ENCODE measurements around the gene FPR1. TPM values are rescaled to one million over a fixed set of nuclear protein-coding genes. Genes with fewer than 3 reads are reported as not detected.

FPR1 gene
- total and polyA plus RNA-seq, 2 of the 8 experiments (the other 6 are each of a cell fraction or from before 2014, with no cell fraction given), result 0.11 TPM; not detected in 1

GRCh38 chr19:51743405-51743804 is 8.3 kb downstream of the FPR1 start:
- Histone ChIP-seq H3K79me1 (ENCODE audit: low read depth, low read length) (no peaks in the 10 kb centered on the region), H3K9me3 (ENCODE audit: insufficient read depth in 2 of 2, low read depth in 1 of 2, low read length in 1 of 2) (peaks cover 0 to 9% of the 10 kb centered on the region in 2 experiments; a peak in 1 of 4 replicates), H3K4me3 (ENCODE audit: extremely low read depth in 1 of 4, insufficient read depth in 2 of 4, low read depth in 3 of 4, low read length in 4 of 4) (no peak overlapping the region), H2BK12ac (ENCODE audit: low read depth, low read length) (no peak overlapping the region), H3K23me2 (ENCODE audit: low read depth, low read length) (no peaks in the 10 kb centered on the region), H3K4me2 (ENCODE audit: insufficient read depth in 1 of 2, low read depth in 2 of 2, low read length in 2 of 2) (no peak overlapping the region), H3K4me1 (replicated peaks in 1 of 4; ENCODE audit: control insufficient read depth in 3 of 4, insufficient read depth in 4 of 4, low read length in 3 of 4) (no peaks in the 10 kb centered on the region), H3K18ac (ENCODE audit: extremely low read depth, low read length) (no peak overlapping the region), H3K36me3 (ENCODE audit: control insufficient read depth in 2 of 4, insufficient read depth in 4 of 4, low read length in 3 of 4) (no peaks in the 10 kb centered on the region), H4K5ac (ENCODE audit: insufficient read length, low read depth, low read length) (no peak overlapping the region), H3K4ac (replicated peaks; ENCODE audit: insufficient read length, low read depth, low read length) (no peak overlapping the region), H3K27me3 (replicated peaks in 1 of 4; ENCODE audit: control insufficient read depth in 3 of 4, extremely low read depth in 1 of 4, insufficient read depth in 3 of 4, low read length in 3 of 4) (no peaks in the 10 kb centered on the region), H3K27ac (ENCODE audit: low read depth, low read length) (no peak overlapping the region), H3K56ac (replicated peaks; ENCODE audit: insufficient read length, low read depth, low read length) (no peak overlapping the region), H3K79me2 (ENCODE audit: control insufficient read depth in 1 of 2, insufficient read depth in 2 of 2, low read length in 2 of 2) (no peaks in the 10 kb centered on the region), H3K14ac (ENCODE audit: insufficient read length) (no peak overlapping the region), H3K9ac (replicated peaks in 1 of 4; ENCODE audit: extremely low read depth in 1 of 4, low read depth in 3 of 4, low read length in 3 of 4) (no peak overlapping the region), H2AK5ac (ENCODE audit: low read depth, low read length) (no peak overlapping the region), H2BK120ac (replicated peaks; ENCODE audit: low read depth, low read length) (no peak overlapping the region), H4K91ac (replicated peaks; ENCODE audit: insufficient read length, low read length) (no peak overlapping the region), H2BK5ac (ENCODE audit: low read depth, low read length) (no peak overlapping the region), H2BK15ac (ENCODE audit: low read length) (no peak overlapping the region), H2AFZ (ENCODE audit: low read length) (no peak overlapping the region), H4K20me1 (replicated peaks in 1 of 2; ENCODE audit: control insufficient read depth in 1 of 2, insufficient read depth in 2 of 2, low read length in 2 of 2) (no peaks in the 10 kb centered on the region), H3K23ac (ENCODE audit: insufficient read length) (no peak overlapping the region), H4K8ac (ENCODE audit: extremely low read depth, insufficient read depth, low read length) (no peak overlapping the region), H2BK20ac (ENCODE audit: low read length) (no peak overlapping the region)
- FAIRE-seq (no peak), DNase-seq (ENCODE audit: low read depth in 1 of 2, low spot score in 2 of 2) (no peak)
- ChIA-PET POLR2A (ENCODE audit: partially characterized antibody) (interaction anchor here (1.6 kb wide), 1 partner anchor 11 kb away, joined by 3 read pairs; no protein-coding TSS in a partner anchor), CTCF (ENCODE audit: partially characterized antibody) (interaction anchor here (1.5 to 2.6 kb wide), 2 partner anchors 31 to 34 kb away, joined by 3 to 8 read pairs; no protein-coding TSS in a partner anchor)
- WGBS, 2 experiments (ENCODE audit: extremely low coverage in 1 of 2, insufficient coverage in 1 of 2, insufficient read length in 1 of 2, insufficient replicate concordance in 2 of 2, low coverage in 1 of 2, low lambda C conversion rate in 2 of 2, missing lambda C conversion rate in 1 of 2), result 81% methylated on average over 3 of the region's 3 CpGs; no CpG with 5 or more reads in 1 of the 2 experiments
- TF ChIP-seq SAP30 (IDR thresholded peaks at IDR 0.05; ENCODE audit: insufficient read depth, insufficient replicate concordance, low read length) (no peak), POU5F1 (IDR thresholded peaks at IDR 0.05; ENCODE audit: low read depth, low read length) (no peak), BCL11A (IDR thresholded peaks at IDR 0.05; ENCODE audit: low read depth in 2 of 2, low read length in 2 of 2) (no peak), CHD2 (IDR thresholded peaks at IDR 0.05; ENCODE audit: low read length) (no peak), RBBP5 (IDR thresholded peaks at IDR 0.05; ENCODE audit: borderline replicate concordance, low read depth, low read length) (no peak), GABPA (IDR thresholded peaks at IDR 0.05; ENCODE audit: borderline replicate concordance, insufficient read depth, low read length) (no peak)
